HG02763 (cell line): Measurements from ENCODE around the gene GSTT2B.
"Not testable (repeated sequence)": the region's sequence is repeated elsewhere in the genome, so short reads cannot be mapped to it uniquely, and the experiment has no call there.

ENCODE experiments used
- ATAC-seq: cut with Tn5 transposase; IDR thresholded peaks from one replicate; pipeline ENCODE4 v1.9.1; 2021; ENCODE audit warnings: mild to moderate bottlenecking, moderate library complexity; ENCODE audit not compliant: unreplicated experiment

GSTT2B gene

GRCh38 chr22:23986089-23986488 lies 25.1 kb upstream of the GSTT2B start:
- ATAC-seq = not testable (repeated sequence)

DNA sequence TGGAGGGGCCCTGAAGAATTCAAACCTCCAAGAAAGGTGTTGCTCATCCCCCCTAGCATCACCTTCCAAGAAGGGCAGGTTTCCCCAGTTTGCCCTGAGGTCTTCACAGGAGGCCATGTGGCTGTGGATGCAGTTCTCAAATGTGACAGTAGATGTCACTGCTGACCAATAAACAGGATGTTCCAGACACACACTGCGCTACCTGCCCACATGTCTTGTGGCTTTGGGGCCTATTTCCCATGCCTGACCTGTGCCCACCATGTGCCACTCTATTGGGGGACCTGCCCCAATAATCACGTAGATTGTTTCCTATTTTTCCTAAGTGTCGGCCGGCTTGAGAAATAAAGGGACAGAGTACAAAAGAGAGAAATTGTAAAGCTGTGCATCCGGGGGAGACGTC lies 23.4 kb upstream of the GSTT2B start:
- ATAC-seq = no peak

DNA sequence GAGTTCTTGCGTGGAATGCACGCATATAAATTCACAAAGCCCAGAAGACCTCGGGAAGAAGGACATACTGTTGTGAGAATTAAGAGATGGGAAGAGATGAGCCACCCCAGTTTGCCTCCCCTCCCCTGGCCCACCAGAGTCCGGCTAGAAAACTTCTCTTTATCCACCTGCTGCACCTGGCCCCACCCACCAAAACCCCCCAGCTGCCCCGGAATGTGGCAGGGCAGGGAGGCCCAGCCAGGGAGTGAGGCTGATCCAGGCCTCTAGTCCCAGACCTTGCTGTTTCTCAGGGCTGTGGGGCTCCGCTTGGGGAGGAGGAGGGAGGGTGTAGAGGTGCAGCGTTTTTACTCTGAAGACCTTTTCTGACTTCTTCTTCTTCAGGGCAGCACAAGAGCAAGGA lies 19.6 kb upstream of the GSTT2B start:
- not testable (repeated sequence) for ATAC-seq

GRCh38 chr22:23979557-23980240 lies 18.7 kb upstream of the GSTT2B start, which contains the start of gene GSTT2:
GSTT2 (plus strand) TSS chr22:23980134.
- ATAC-seq = not testable (repeated sequence)

DNA sequence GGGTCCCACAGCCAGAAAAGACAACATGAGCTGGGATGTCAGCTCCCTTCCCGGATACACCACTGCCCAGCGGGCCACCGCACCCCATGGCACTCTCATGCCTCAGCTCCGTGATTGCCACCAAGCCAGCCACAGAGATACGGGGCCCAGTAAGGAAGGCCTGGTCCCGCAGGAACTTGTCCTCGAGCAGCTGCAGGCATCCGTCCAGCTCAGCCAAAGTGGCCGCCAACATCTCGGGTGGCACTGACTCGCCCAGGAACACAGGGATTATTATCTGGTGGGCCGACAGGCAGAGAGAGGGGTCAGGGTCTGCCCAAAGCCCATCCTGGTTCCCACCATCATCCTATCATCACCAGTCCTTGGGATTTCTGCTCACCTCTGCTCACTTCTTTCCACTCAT lies 16.3 kb upstream of the GSTT2B start:
- not testable (repeated sequence) for ATAC-seq

GRCh38 chr22:23974836-23975352 lies 13.9 kb upstream of the GSTT2B start:
- ATAC-seq = not testable (repeated sequence)

DNA sequence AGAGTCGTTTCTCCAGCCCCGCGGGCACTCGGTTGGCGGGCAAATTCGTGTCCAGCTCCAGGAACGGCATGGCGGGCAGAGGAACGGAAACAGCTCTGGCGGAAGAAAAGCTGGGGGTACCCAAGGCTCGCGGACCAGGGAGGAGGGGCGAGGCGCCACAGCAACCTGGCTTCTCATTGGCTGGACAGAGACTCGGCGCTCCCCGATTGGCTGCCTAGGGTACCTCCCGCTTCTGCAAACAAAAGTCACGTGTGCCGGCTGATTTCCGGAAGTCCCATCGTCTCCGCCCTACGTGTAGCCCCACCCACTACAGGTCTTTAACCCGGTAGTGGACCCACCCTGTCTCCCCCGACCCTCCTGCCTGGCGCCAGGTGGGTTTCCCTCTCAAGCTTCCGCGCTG lies 13.3 kb upstream of the GSTT2B start, which contains the start of gene DDT:
Gene DDT (minus strand): TSS at position 97 of the 400 bp plus-strand sequence. CDS start 27 bp downstream, at position 70.
- peak; percentile 90 for ATAC-seq

GRCh38 chr22:23971927-23972326 lies 10.9 kb upstream of the GSTT2B start:
- not testable (repeated sequence) for ATAC-seq

- ATAC-seq = no peak
Observed at GRCh38 chr22:23970816-23971486, 10.0 kb upstream of the GSTT2B start.

DNA sequence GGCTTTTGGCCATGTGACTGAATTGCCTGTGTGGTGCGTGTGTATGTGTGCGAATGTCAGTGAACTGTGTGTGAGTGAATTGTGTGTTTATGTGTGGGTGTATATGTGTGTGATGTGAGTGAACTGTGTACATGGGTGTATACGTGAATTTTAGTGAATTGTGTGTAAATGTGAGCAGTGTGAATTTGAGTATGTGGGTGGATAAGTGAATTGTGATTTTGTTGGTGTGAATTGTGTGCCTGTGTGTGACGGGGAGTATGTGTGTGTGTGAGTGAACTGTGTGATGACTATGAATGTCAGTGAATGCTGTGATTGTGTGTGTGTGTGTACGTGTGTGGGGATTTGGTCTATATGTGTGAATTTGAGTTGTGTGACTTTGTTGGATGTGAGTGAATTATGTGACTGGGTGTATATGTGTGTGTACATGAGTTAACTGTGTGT lies 9.2 kb upstream of the GSTT2B start:
- ATAC-seq = no peak

- ATAC-seq = no peak
Observed at GRCh38 chr22:23969071-23969470, 8.1 kb upstream of the GSTT2B start.

DNA sequence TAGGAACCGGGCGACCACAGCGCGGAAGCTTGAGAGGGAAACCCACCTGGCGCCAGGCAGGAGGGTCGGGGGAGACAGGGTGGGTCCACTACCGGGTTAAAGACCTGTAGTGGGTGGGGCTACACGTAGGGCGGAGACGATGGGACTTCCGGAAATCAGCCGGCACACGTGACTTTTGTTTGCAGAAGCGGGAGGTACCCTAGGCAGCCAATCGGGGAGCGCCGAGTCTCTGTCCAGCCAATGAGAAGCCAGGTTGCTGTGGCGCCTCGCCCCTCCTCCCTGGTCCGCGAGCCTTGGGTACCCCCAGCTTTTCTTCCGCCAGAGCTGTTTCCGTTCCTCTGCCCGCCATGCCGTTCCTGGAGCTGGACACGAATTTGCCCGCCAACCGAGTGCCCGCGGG lies 5.6 kb upstream of the GSTT2B start, which contains the start of gene DDTL:
Gene DDTL (plus strand): TSS at position 321 of the 400 bp plus-strand sequence. CDS start 27 bp downstream, at position 348.
- ATAC-seq = peak; percentile 91

DNA sequence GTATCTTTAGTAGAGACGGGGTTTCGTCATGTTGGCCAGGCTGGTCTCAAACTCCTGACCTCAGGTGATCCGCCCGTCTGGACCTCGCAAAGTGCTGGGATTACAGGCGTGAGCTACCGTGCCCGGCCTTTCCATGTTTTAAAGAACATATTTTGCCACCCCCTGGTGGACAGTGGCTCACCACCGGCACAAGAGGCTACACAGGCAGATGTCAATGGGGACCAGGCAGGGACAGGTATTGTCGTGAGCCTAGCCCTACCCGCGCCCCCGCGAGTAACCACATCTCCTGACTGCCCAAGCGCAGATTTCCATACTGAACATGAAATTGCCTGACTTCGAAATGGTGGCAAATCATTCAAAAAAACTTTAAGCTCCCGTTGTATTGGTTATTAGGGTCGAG lies 5.1 kb upstream of the GSTT2B start:
- ATAC-seq = not testable (repeated sequence)

DNA sequence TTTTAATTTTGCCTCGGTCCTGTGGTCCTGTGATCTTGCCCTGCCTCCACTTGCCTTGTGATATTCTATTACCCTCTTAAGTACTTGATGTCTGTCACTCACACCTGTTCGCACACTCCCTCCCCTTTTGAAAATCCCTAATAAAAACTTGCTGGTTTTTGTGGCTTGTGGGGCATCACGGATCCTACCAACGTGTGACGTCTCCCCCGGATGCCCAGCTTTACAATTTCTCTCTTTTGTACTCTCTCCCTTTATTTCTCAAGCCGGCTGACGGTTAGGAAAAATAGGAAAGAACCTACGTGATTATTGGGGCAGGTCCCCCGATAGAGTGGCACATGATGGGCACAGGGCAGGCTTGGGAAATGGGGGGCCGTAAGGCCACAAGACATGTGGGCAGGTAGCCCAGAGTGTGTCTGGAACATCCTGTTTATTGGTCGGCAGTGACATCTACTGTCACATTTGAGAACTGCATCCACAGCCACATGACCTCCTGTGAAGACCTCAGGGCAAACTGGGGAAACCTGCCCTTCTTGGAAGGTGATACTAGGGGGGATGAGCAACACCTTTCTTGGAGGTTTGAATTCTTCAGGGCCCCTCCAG lies 4.6 kb downstream of the GSTT2B start:
- ATAC-seq = not testable (repeated sequence)

DNA sequence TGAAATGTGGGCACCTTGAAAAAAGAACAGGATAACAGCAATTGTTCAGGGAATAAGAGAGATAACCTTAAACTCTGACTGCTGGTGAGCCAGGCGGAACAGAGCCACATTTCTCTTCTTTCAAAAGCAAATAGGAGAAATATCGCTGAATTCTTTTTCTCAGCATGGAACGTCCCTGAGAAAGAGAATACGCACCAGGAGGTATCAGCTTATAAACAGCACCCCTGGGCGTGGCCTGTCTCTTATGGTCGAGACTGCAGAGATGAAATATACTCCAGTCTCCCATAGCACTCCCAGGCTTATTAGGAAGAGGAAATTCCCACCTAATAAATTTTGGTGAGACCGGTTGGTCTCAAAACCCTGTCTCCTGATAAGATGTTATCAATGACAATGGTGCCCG lies 5.1 kb downstream of the GSTT2B start:
- ATAC-seq = not testable (repeated sequence)

DNA sequence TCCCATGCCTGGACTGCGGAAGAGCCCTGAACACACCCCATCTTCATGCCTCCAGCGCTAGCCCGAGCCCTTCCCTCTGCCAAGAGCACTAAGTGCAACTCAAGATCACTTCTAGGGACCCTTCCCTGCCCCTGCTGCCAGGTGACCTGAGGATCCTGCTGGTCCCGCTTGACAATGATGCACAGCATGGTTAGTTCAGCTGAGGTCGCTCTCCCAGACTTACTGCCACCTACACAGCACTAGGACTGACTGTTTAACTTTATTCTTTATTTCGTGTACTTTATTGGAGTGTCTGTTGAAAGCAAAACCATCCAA lies 6.0 kb downstream of the GSTT2B start:
- ATAC-seq = not testable (repeated sequence)

DNA sequence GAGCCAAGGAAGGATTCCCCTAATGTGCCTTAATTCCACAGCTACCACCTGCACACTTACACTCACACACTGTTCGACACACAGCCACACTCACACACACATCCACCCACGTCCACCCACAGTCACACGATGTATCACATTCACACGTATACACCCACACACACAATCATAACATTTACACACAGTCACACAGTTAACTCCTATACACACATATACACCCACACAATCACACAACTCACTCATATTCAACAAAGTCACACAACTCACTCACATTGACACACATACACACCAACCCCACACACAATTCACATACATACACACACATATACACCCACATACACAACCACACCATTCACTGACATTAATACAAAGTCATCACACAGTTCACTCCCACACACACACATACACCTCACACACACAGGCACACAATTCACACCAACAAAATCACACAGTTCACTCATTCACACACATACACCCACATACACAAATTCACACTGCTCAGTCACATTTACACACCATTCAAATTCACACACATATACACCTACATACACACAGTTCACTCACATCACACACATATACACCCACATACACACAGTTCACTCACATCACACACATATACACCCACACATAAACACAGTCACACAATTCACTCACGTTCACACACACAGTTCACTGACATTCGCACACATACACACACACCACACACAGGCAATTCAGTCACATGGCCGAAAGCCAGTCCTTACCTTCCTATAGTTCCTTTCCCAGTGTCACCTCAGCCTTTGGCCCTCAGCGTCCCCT lies 6.6 kb downstream of the GSTT2B start:
- ATAC-seq = not testable (repeated sequence)

DNA sequence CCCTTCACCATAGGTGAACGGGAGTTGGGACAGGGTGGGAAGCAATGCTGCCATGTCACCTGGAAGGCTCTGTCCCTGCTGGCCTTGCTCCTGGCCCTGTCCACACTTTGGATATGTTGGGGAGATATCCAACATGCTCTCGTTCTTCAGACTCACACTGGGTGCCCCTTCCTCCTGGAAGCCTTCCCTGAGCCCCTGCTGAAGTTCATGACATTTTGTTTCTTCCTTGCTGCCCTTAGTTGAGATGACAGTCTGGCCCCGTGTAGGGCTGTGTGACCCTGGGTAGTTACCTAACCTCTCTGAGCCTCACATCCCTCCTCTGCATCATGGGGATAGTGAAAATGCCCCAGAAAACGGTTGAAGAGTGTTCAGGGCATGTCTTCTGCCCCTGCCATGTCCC lies 7.5 kb downstream of the GSTT2B start:
- not testable (repeated sequence) for ATAC-seq

DNA sequence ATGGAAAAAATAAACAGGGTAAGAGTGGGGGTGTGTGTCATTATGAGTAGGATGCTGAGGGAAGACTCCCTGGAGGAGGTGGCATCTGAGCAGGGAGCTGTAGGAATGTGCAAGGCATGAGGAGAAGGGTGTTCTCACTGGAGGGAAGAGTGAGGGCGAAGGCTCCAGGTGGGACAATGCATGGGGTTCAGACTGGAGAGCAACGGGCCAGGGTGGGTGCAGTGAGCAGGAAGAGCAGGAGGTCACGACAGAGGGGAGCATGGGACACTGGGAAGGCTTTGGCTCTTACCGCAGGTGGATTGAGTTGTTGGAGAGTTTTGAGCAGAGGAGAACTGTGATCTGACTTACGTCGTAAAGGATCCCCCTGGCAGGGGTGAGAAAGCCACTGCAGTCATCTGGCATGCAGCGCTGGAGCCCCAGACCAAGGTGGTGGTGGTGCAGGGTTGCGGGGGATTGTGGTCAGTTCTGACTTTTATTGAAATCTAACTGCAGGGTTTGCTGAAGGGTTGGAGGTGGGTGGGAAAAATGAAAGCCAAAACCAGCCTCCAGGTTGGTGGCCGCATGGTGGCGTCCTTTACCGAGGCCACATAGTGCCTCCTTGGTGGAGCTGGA lies 8.1 kb downstream of the GSTT2B start:
- not testable (repeated sequence) for ATAC-seq

- not testable (repeated sequence) for ATAC-seq
Observed at GRCh38 chr22:23951383-23951782, 9.6 kb downstream of the GSTT2B start.
